SK-N-SH (cell line): Measurements from ENCODE around the gene DKK1. TPM values are rescaled to one million over a fixed set of nuclear protein-coding genes. Genes with fewer than 3 reads are reported as not detected.

Experiments used
- CTCF ChIA-PET: fragments of 300-600, 350-600 bp; formaldehyde crosslinking; extraction: SDS; loops from one replicate; lab custom pipeline; 2021; lab: Yijun Ruan, JAX
- POLR2A ChIA-PET: fragments of 350-600 bp; sonication (Branson Sonifier 250); formaldehyde crosslinking; extraction: SDS; loops from one replicate; lab custom pipeline; 2020; ENCODE audit warnings: antibody characterized with exemption, inconsistent platforms; lab: Yijun Ruan, JAX
- DNase-seq: peaks from one replicate; pipeline ENCODE4 v3.0.0; 2012
- H2AFZ ChIP-seq: fragments of 200-600 bp; sonication (generic); 2 replicates; pipeline ENCODE4 v1.8.1; 2016; ENCODE audit warnings: antibody characterized with exemption, mild to moderate bottlenecking, low read depth
- H3F3A ChIP-seq: fragments of 200-600 bp; sonication (generic); replicated peaks from 2 replicates; pipeline ENCODE3; 2016; ENCODE audit warnings: antibody characterized with exemption, mild to moderate bottlenecking; ENCODE audit not compliant: insufficient read depth
- H3K27ac ChIP-seq, 2 experiments: fragments of 200-500 bp in 1 of 2; fragments of 200-600 bp in 1 of 2; sonication (Bioruptor generic) in 1 of 2; sonication (generic), shearing (Covaris generic) in 1 of 2; 2 replicates each; pipeline versions ENCODE4 v1.5.1 to v1.6.1; 2014 to 2016; ENCODE audit warnings: low read depth in 2 of 2, inconsistent platforms in 1 of 2, low read length in 1 of 2, mild to moderate bottlenecking in 1 of 2, mixed read lengths in 1 of 2
- H3K27me3 ChIP-seq: fragments of 200-600 bp; sonication (generic), shearing (Covaris generic); 2 replicates; pipeline ENCODE4 v1.6.1; 2016; ENCODE audit warnings: mixed run types; ENCODE audit not compliant: insufficient read depth
- H3K36me3 ChIP-seq, 2 experiments: fragments of 200-500 bp in 1 of 2; fragments of 200-600 bp in 1 of 2; sonication (Bioruptor generic) in 1 of 2; sonication (generic) in 1 of 2; replicated peaks in 1 of 2; 2 replicates each; pipeline versions ENCODE3 to v1.5.1; 2014 to 2016; ENCODE audit warnings: low read length in 1 of 2, mild to moderate bottlenecking in 1 of 2; ENCODE audit not compliant: insufficient read depth in 2 of 2, control insufficient read depth in 1 of 2
- H3K4me1 ChIP-seq, 2 experiments: fragments of 200-500 bp in 1 of 2; fragments of 200-600 bp in 1 of 2; sonication (Bioruptor generic) in 1 of 2; sonication (generic), shearing (Covaris generic) in 1 of 2; 2 replicates each; pipeline versions ENCODE4 v1.5.1 to v1.6.1; 2014 to 2016; ENCODE audit warnings: low read depth in 1 of 2, low read length in 1 of 2, mixed run types in 1 of 2; ENCODE audit not compliant: insufficient read depth in 2 of 2, control insufficient read depth in 1 of 2
- H3K4me2 ChIP-seq: fragments of 200-600 bp; sonication (generic), shearing (Covaris generic); 2 replicates; pipeline ENCODE4 v1.6.1; 2017; ENCODE audit warnings: mixed run types
- H3K4me3 ChIP-seq, 2 experiments: fragments of 200-500 bp in 1 of 2; fragments of 200-600 bp in 1 of 2; sonication (Bioruptor generic) in 1 of 2; sonication (generic), shearing (Covaris generic) in 1 of 2; 2 replicates each; pipeline versions ENCODE4 v1.5.1 to v1.8.1; 2014 to 2016; ENCODE audit warnings: low read depth in 2 of 2, inconsistent platforms in 1 of 2, low read length in 1 of 2, mild to moderate bottlenecking in 1 of 2, mixed read lengths in 1 of 2, moderate library complexity in 1 of 2
- H3K79me2 ChIP-seq: fragments of 200-600 bp; sonication (generic); 2 replicates; pipeline ENCODE4 v1.8.1; 2017; ENCODE audit warnings: mild to moderate bottlenecking; ENCODE audit not compliant: insufficient read depth
- H3K9ac ChIP-seq: fragments of 200-600 bp; sonication (generic); 2 replicates; pipeline ENCODE4 v1.6.1; 2017; ENCODE audit warnings: mixed run types
- H3K9me2 ChIP-seq: fragments of 200-600 bp; sonication (generic); 2 replicates; pipeline ENCODE4 v1.6.1; 2017; ENCODE audit warnings: mixed run types
- H3K9me3 ChIP-seq: fragments of 200-600 bp; sonication (generic); 2 replicates; pipeline ENCODE4 v1.6.1; 2017; ENCODE audit warnings: mixed run types, mild to moderate bottlenecking, moderate library complexity
- H4K20me1 ChIP-seq: fragments of 200-600 bp; sonication (generic); 2 replicates; pipeline ENCODE4 v1.6.1; 2017; ENCODE audit warnings: mild to moderate bottlenecking, mixed run types; ENCODE audit not compliant: insufficient read depth
- ELF1 ChIP-seq: IDR thresholded peaks from 2 replicates; pipeline ENCODE4 v1.4.0; 2012
- GABPA ChIP-seq: IDR thresholded peaks from 2 replicates; pipeline ENCODE4 v1.4.0; 2012; ENCODE audit warnings: low read depth, mild to moderate bottlenecking
- MEF2A ChIP-seq: IDR thresholded peaks from 2 replicates; pipeline ENCODE4 v1.4.0; 2012; ENCODE audit warnings: low read depth, borderline replicate concordance
- MXI1 ChIP-seq: IDR thresholded peaks from 2 replicates; pipeline ENCODE4 v1.6.1; 2012; ENCODE audit warnings: mild to moderate bottlenecking, low read depth, low read length, improper control_type of control experiment
- NFIC ChIP-seq: IDR thresholded peaks from 2 replicates; pipeline ENCODE4 v1.4.0; 2012; ENCODE audit warnings: borderline replicate concordance
- NRF1 ChIP-seq: IDR thresholded peaks from 2 replicates; pipeline ENCODE4 v1.6.1; 2012; ENCODE audit warnings: low read depth, mild to moderate bottlenecking, low read length
- RAD21 ChIP-seq: IDR thresholded peaks from 2 replicates; pipeline ENCODE4 v1.6.1; 2012; ENCODE audit warnings: mild to moderate bottlenecking, low read length
- RFX5 ChIP-seq: IDR thresholded peaks from 2 replicates; pipeline ENCODE4 v1.6.1; 2012; ENCODE audit warnings: mild to moderate bottlenecking, improper control_type of control experiment, low read length
- SMC3 ChIP-seq: IDR thresholded peaks from 2 replicates; pipeline ENCODE4 v1.6.1; 2012; ENCODE audit warnings: low read depth, low read length, improper control_type of control experiment
- TAF1 ChIP-seq: IDR thresholded peaks from 2 replicates; pipeline ENCODE4 v1.6.1; 2012; ENCODE audit warnings: low read depth, mild to moderate bottlenecking, low read length, moderate library complexity, borderline replicate concordance
- TEAD4 ChIP-seq: IDR thresholded peaks from 2 replicates; pipeline ENCODE4 v1.4.0; 2012; ENCODE audit warnings: mild to moderate bottlenecking, borderline replicate concordance; ENCODE audit not compliant: insufficient read depth
- WGBS: methylation state at CpG from one replicate; pipeline ENCODE4 v1.1.6; 2017; ENCODE audit warnings: low lambda C conversion rate; 5-methylcytosine and 5-hydroxymethylcytosine counted together
- polyA plus RNA-seq, 3 experiments: library from polyadenylated mRNA; depleted of rRNA; stranded (reverse); fragments of >200 nt; gene quantifications; 2 replicates each; pipeline ENCODE4 v1.2.3, GENCODE V29; 2012
- TF ChIP-seq, protein P1 (sequence below): fragments of 150-350 bp; IDR thresholded peaks from 2 replicates; pipeline ENCODE4 v1.6.1; 2016; ENCODE audit warnings: mild to moderate bottlenecking, low read depth, low read length
- TF ChIP-seq, protein P2 (sequence below): IDR thresholded peaks from 2 replicates; pipeline ENCODE4 v1.6.1; 2012; ENCODE audit warnings: mild to moderate bottlenecking, low read depth, low read length, moderate library complexity

DKK1 gene
- polyA plus RNA-seq, 1 of the 3 experiments (the other 2 are of a cell fraction): 225 TPM

DNA sequence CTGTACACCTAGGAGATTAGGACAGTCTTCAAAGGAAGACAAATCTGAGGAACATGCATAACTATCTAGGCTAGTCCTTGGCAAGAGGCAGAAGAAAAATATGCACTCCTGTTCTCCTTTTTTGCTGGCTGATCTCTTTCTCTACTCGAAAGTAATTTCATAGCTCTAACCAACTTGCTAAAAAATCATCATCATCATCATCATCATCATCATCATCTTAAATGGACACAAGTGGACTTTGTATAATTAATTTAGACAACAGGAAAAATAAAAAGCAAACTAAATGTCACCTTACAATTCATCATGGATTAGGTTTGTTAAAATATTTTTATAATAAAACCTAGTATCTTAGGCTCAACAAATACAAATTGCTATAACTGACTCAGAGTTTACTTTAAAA, 47.2 kb upstream of the DKK1 start:
- no peak for DNase-seq
- Histone ChIP-seq H3K4me3 (no peak overlapping the region), H3F3A (no peaks in the 10 kb centered on the region), H3K27ac (no peak overlapping the region), H3K36me3 (no peaks in the 10 kb centered on the region), H3K27me3 (no peaks in the 10 kb centered on the region), H3K79me2 (no peaks in the 10 kb centered on the region), H3K9ac (no peak overlapping the region), H3K9me3 (no peaks in the 10 kb centered on the region), H3K4me1 (no peaks in the 10 kb centered on the region), H2AFZ (no peak overlapping the region), H3K4me2 (no peak overlapping the region), H3K9me2 (no peaks in the 10 kb centered on the region), H4K20me1 (no peaks in the 10 kb centered on the region)
- ChIA-PET POLR2A (no interaction called here), CTCF (no interaction called here)
- 65% methylated on average over 1 of the region's 1 CpG for whole genome bisulfite sequencing
- TF ChIP-seq ELF1 (no peak), TAF1 (no peak), RFX5 (no peak), NFIC (no peak)
- TF ChIP-seq, protein P1, sequence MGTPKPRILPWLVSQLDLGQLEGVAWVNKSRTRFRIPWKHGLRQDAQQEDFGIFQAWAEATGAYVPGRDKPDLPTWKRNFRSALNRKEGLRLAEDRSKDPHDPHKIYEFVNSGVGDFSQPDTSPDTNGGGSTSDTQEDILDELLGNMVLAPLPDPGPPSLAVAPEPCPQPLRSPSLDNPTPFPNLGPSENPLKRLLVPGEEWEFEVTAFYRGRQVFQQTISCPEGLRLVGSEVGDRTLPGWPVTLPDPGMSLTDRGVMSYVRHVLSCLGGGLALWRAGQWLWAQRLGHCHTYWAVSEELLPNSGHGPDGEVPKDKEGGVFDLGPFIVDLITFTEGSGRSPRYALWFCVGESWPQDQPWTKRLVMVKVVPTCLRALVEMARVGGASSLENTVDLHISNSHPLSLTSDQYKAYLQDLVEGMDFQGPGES: no peak

DNA sequence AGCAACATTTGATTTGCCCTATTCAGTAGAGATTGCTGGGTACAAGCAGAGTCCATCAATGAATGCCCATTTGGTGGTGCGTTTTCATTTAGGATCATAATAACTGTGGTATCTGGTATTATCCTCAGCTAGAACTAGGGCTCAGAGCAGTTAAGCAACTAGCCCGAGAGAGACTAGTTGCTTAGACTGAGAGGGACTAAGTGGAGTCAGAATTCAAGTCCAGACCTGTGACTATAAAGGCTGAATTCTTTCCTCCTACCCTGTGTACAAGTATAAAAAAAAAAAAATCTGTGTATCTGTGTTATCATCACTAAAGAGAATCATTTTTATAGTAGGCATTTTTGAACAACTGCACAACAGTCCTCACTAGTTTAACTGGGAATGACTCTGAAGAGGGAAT, 45.3 kb upstream of the DKK1 start:
- Histone ChIP-seq H2AFZ (no peak overlapping the region), H3K4me2 (no peak overlapping the region), H3K4me1 (no peaks in the 10 kb centered on the region), H3K79me2 (no peaks in the 10 kb centered on the region), H3K9me3 (no peaks in the 10 kb centered on the region), H3K27me3 (no peaks in the 10 kb centered on the region), H3K9me2 (no peaks in the 10 kb centered on the region), H4K20me1 (no peaks in the 10 kb centered on the region), H3K27ac (no peak overlapping the region), H3K36me3 (no peaks in the 10 kb centered on the region), H3K4me3 (no peak overlapping the region), H3F3A (no peaks in the 10 kb centered on the region), H3K9ac (no peak overlapping the region)
- no peak for TF ChIP-seq MXI1
- TF ChIP-seq, protein P1: no peak
- no peak for TF ChIP-seq MEF2A
- TF ChIP-seq TEAD4: no peak
- TF ChIP-seq RAD21: no peak
- TF ChIP-seq GABPA: no peak
- TF ChIP-seq SMC3: no peak
- TF ChIP-seq NRF1: no peak
- TF ChIP-seq NFIC: no peak
- TF ChIP-seq, protein P2, sequence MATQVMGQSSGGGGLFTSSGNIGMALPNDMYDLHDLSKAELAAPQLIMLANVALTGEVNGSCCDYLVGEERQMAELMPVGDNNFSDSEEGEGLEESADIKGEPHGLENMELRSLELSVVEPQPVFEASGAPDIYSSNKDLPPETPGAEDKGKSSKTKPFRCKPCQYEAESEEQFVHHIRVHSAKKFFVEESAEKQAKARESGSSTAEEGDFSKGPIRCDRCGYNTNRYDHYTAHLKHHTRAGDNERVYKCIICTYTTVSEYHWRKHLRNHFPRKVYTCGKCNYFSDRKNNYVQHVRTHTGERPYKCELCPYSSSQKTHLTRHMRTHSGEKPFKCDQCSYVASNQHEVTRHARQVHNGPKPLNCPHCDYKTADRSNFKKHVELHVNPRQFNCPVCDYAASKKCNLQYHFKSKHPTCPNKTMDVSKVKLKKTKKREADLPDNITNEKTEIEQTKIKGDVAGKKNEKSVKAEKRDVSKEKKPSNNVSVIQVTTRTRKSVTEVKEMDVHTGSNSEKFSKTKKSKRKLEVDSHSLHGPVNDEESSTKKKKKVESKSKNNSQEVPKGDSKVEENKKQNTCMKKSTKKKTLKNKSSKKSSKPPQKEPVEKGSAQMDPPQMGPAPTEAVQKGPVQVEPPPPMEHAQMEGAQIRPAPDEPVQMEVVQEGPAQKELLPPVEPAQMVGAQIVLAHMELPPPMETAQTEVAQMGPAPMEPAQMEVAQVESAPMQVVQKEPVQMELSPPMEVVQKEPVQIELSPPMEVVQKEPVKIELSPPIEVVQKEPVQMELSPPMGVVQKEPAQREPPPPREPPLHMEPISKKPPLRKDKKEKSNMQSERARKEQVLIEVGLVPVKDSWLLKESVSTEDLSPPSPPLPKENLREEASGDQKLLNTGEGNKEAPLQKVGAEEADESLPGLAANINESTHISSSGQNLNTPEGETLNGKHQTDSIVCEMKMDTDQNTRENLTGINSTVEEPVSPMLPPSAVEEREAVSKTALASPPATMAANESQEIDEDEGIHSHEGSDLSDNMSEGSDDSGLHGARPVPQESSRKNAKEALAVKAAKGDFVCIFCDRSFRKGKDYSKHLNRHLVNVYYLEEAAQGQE: no peak
- POLR2A ChIA-PET: no interaction called here
- no peak for DNase-seq
- 76% methylated on average over 2 of the region's 2 CpGs for WGBS
- CTCF ChIA-PET: interaction anchor here (0.8 kb wide), 1 partner anchor 11 kb away, joined by 3 read pairs; no protein-coding TSS in a partner anchor
